ENCODE results near the gene PIEZO2. TPM values are rescaled to one million over a fixed set of nuclear protein-coding genes. Genes with fewer than 3 reads are reported as not detected.

PIEZO2 gene
- total RNA-seq, 1 experiment from 2014 or later = 0.11 TPM

DNA sequence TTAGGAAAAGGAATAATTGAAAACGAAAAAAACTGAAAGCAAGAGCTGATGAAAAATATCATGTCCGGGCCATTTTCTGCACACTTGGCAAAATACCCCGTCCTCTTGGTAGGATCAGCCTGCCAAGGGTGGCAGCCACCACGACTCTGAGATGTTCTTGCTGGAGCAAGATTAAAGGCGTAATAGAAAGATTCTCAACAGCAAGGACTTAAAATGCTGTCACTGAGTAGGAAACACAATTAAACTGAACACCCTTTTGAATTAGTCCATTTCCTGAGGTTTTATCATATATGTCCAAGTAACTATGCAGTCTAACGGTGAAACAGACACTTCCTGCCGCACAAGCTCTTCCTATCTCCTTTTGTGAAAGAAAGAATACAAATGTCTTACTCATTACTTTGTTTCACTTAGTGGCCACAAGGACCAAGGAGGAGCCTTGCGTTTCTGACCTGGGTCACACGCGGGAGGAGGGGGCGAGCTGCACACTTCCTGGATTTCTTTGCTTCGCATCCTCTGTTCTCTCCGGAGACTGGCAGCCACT lies 222.7 kb downstream of the PIEZO2 start:
- Mint-ChIP-seq H3K4me1 (ENCODE audit: low read depth, unreplicated experiment) (no peaks in the 10 kb centered on the region), H3K27ac (ENCODE audit: unreplicated experiment) (no peak overlapping the region), H3K36me3 (ENCODE audit: insufficient read depth, unreplicated experiment) (no peaks in the 10 kb centered on the region), H3K9me3 (ENCODE audit: unreplicated experiment) (no peaks in the 10 kb centered on the region), H3K4me3 (ENCODE audit: unreplicated experiment) (no peak overlapping the region), H3K27me3 (ENCODE audit: insufficient read depth, unreplicated experiment) (no peaks in the 10 kb centered on the region)
- Histone ChIP-seq H3K9me3 (no peaks in the 10 kb centered on the region), H3K4me3 (ENCODE audit: low read depth, low read length) (no peak overlapping the region), H3K4me1 (no peaks in the 10 kb centered on the region), H3K36me3 (ENCODE audit: control insufficient read depth, insufficient read depth, low read length) (no peaks in the 10 kb centered on the region), H3K27me3 (replicated peaks; ENCODE audit: control insufficient read depth, insufficient read depth, low read length) (no peaks in the 10 kb centered on the region)
- no TSS peak for BruUV-seq (replicated peaks)
- ChIA-PET CTCF (no interaction called here), POLR2A (no interaction called here)
- intact Hi-C loops (cut with micrococcal nuclease; ENCODE audit: unreplicated experiment) = no loop called here
- TF ChIP-seq, protein P1, sequence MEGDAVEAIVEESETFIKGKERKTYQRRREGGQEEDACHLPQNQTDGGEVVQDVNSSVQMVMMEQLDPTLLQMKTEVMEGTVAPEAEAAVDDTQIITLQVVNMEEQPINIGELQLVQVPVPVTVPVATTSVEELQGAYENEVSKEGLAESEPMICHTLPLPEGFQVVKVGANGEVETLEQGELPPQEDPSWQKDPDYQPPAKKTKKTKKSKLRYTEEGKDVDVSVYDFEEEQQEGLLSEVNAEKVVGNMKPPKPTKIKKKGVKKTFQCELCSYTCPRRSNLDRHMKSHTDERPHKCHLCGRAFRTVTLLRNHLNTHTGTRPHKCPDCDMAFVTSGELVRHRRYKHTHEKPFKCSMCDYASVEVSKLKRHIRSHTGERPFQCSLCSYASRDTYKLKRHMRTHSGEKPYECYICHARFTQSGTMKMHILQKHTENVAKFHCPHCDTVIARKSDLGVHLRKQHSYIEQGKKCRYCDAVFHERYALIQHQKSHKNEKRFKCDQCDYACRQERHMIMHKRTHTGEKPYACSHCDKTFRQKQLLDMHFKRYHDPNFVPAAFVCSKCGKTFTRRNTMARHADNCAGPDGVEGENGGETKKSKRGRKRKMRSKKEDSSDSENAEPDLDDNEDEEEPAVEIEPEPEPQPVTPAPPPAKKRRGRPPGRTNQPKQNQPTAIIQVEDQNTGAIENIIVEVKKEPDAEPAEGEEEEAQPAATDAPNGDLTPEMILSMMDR (IDR thresholded peaks at IDR 0.05; ENCODE audit: insufficient read depth in 1 of 2, low read depth in 1 of 2, low read length in 1 of 2, severe bottlenecking in 1 of 2, unreplicated experiment in 1 of 2) = no peak
- DNase-seq = no peak

DNA sequence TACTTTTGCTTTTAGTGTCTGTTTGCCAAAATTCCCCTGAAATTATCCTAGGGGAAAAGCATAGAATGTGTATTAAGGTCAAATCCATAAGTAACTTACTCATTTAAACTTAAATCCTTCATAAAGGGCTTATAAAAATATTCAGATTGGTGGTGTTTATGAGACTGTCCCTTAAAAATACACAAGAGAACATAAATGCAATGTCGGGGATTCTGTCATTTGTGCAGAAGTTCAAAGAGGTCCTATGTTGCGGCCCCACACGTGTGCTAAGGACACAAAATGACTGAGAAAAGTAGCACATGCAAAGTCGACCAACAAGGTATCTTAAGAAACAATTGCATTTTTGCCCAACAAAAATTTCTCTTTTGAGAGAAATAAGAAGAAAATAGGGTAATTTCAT lies 225.1 kb downstream of the PIEZO2 start:
- Histone ChIP-seq H3K27me3 (replicated peaks; ENCODE audit: control insufficient read depth, insufficient read depth, low read length) (no peaks in the 10 kb centered on the region), H3K4me3 (ENCODE audit: low read depth, low read length) (no peak overlapping the region), H3K4me1 (no peaks in the 10 kb centered on the region), H3K9me3 (no peaks in the 10 kb centered on the region), H3K36me3 (ENCODE audit: control insufficient read depth, insufficient read depth, low read length) (no peaks in the 10 kb centered on the region)
- DNase-seq = no peak
- Mint-ChIP-seq H3K36me3 (ENCODE audit: insufficient read depth, unreplicated experiment) (no peaks in the 10 kb centered on the region), H3K27me3 (ENCODE audit: insufficient read depth, unreplicated experiment) (no peaks in the 10 kb centered on the region), H3K4me1 (ENCODE audit: low read depth, unreplicated experiment) (no peaks in the 10 kb centered on the region), H3K9me3 (ENCODE audit: unreplicated experiment) (no peaks in the 10 kb centered on the region), H3K27ac (ENCODE audit: unreplicated experiment) (no peak overlapping the region), H3K4me3 (ENCODE audit: unreplicated experiment) (no peak overlapping the region)
- ChIA-PET POLR2A (no interaction called here), CTCF (no interaction called here)
- no TSS peak for BruUV-seq (replicated peaks)
- TF ChIP-seq, protein P1 (IDR thresholded peaks at IDR 0.05; ENCODE audit: insufficient read depth in 1 of 2, low read depth in 1 of 2, low read length in 1 of 2, severe bottlenecking in 1 of 2, unreplicated experiment in 1 of 2) = no peak
- intact Hi-C loops (cut with micrococcal nuclease; ENCODE audit: unreplicated experiment) = no loop called here

DNA sequence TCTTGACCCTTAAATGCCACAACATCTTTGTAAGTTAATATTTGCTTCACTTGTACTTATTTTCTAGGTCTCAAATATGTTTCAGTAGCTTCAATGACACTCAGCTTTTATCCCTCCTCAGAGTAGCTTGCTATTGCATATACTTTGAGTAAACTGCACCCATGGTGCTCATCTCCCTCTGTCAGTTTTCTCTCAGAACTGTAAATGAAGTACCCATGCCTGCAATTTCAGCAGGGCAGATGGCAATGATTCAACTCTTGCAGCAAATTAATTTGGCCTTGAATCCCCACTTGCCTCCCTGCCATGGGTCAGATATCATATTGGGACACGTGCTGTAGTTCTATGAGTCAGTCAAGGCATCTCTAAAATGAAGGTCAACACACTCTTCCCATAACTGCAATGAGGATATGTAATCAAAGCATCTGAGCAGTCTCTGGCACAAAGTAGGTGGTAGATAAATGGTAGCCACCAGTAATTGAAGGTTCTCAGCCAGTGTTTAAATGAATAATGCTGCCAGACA lies 225.8 kb downstream of the PIEZO2 start:
- DNase-seq = no peak
- Mint-ChIP-seq H3K27ac (ENCODE audit: unreplicated experiment) (no peak overlapping the region), H3K36me3 (ENCODE audit: insufficient read depth, unreplicated experiment) (no peaks in the 10 kb centered on the region), H3K27me3 (ENCODE audit: insufficient read depth, unreplicated experiment) (no peaks in the 10 kb centered on the region), H3K4me3 (ENCODE audit: unreplicated experiment) (no peak overlapping the region), H3K4me1 (ENCODE audit: low read depth, unreplicated experiment) (no peaks in the 10 kb centered on the region), H3K9me3 (ENCODE audit: unreplicated experiment) (no peaks in the 10 kb centered on the region)
- no peaks in the 10 kb centered on the region for H3K4me1 ChIP-seq
- TF ChIP-seq, protein P1 (IDR thresholded peaks at IDR 0.05; ENCODE audit: insufficient read depth in 1 of 2, low read depth in 1 of 2, low read length in 1 of 2, severe bottlenecking in 1 of 2, unreplicated experiment in 1 of 2) = no peak
- POLR2A ChIA-PET = no interaction called here
- H3K27me3 ChIP-seq (replicated peaks; ENCODE audit: control insufficient read depth, insufficient read depth, low read length) = no peaks in the 10 kb centered on the region
- no peaks in the 10 kb centered on the region for H3K36me3 ChIP-seq (ENCODE audit: control insufficient read depth, insufficient read depth, low read length)
- no peaks in the 10 kb centered on the region for H3K9me3 ChIP-seq
- intact Hi-C loops (cut with micrococcal nuclease; ENCODE audit: unreplicated experiment) = no loop called here
- no TSS peak for BruUV-seq (replicated peaks)
- H3K4me3 ChIP-seq (ENCODE audit: low read depth, low read length) = no peak overlapping the region
- CTCF ChIA-PET = no interaction called here
